ENCODE measurements around the gene TCF7L2. TPM values are rescaled to one million over a fixed set of nuclear protein-coding genes. Genes with fewer than 3 reads are reported as not detected.

The TCF7L2 gene
- total RNA-seq, 1 donor from 2014 or later = 18.7 TPM

DNA sequence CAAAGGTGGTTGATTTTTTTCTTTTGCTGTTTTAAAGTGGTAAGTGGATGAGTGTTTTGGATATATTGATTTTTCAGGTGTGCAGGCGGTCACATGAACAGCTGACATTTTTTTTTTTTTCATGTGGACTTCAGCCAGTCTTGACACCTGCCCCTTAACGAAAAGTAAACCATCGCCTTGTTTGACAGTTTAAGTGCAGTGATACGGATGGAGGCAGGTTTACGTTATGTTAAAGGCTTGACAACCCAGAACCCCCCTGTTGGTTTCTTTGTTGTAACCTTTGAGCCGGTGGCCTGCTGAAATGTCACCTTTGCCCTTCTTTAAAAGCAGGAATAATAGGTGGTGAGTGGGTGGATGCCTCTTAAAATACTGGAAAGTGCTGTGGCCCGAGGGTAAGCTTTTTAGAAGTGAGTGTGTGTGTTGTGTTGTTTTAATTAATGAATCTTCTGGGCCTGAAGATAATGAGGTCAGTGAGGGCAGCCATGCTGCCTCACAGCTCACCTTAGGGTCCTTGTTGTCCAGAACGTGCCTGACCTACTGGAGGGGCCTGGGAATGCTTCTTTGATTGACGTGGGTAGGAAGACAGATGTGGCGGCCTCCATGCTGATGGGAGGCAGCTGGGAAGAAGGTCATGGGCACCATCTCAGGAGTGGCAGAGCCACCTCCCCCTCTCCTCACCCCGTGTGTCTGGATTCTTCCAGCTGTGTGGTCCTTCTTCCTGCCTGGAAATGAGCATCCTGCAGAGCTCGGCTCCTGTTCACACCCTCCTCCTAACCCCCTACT lies 69.8 kb downstream of the TCF7L2 start:
- peak; percentile 40 for ATAC-seq

DNA sequence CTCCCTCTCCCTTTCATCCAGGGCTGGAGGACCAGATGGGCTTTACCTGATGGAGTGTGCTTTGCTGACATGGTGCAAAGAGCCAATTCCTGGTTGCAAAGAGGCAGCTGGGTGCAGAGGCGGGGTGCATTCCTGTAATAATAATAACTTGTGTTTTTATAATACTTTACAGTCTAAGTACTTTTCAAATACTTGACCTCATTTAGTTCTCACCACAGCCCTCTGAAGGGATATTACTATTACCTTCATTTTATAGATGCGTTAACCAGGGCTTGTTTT lies 70.4 kb downstream of the TCF7L2 start:
- DNase-seq (ENCODE audit: low spot score) (no peak), ATAC-seq (peak; percentile 1)

More for the DNA sequence above, 69.8 kb downstream of the TCF7L2 start:
- DNase-seq (ENCODE audit: low spot score) = peak; percentile 54

DNA sequence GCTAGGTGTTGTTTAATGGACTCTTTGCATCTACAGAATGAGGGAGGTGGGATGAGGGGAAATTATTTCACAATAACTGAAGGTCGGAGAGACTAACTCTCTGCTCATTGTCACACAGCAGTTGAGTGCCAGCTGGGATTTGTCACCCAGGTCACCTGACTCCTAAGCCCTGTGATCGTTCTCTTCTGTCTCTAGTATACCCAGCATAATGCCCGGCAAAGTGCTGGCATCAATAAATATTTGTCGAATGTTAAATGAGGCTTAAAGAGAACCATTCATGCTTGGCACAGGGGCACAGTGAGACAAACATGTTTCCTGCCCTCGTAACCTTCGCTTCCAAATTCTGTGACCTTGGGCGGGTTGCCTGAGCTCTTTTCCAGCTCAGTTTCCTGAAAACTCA lies 70.8 kb downstream of the TCF7L2 start:
- peak; percentile 85 for DNase-seq (ENCODE audit: low spot score)
- ATAC-seq = peak; percentile 66

DNA sequence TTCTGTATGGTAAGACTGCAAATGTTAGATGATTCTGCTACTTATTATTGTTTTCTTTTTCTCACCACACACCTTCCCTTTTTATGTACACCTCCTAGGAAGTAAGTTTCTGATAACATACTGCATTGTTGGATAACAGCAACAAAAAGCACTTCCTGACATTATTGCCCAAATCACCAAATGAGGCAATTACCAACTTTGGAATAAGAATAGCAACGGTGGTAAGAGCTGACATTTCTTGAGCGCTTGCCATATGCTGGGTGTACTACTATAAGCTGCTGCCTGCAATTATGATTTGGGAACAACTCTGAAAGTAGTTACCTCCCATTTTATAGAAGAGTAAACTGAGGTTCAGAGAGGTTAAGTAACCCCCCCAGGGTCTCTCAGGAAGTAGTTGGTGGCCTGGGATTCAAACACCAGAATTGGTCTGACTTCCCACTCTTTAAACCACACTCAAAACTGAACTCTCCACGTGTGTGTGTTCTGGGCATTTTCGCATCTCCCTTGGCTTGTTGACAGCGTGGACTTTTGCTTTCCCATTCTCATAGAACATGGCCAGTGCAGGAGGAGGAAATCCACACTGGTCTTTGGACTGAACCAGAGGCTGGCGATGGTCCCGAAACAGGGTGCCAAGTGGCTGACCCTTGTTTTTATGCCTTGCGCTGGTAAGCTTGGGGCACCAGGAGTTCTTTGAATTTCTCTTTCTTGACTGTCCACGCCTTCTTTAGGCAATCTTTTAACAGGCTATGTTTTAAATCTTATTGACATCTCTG lies 71.4 kb downstream of the TCF7L2 start:
- DNase-seq (ENCODE audit: low spot score) = peak; percentile 94

DNA sequence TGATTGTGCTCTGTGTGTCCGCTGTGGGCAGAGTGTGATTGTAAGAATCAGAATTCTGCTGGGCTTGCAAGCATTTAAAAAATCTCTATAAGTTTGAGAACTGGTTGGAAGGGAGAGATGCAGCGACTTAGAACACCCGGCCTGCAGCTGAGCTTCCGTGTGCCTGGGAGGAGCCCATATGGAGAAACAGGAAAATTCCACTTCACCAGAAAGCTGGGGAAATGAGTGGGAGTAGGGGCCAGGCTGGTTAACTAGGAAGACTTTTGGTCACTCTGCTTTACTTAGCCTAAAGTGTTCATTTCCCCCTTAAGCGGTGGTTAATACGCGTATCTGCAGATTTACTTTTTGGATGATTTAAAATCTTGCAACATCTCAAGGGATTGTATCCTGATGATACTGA lies 72.2 kb downstream of the TCF7L2 start:
- ATAC-seq = no peak
- no peak for DNase-seq (ENCODE audit: low spot score)

More for the DNA sequence above, 71.4 kb downstream of the TCF7L2 start:
- peak; percentile 66 for ATAC-seq

DNA sequence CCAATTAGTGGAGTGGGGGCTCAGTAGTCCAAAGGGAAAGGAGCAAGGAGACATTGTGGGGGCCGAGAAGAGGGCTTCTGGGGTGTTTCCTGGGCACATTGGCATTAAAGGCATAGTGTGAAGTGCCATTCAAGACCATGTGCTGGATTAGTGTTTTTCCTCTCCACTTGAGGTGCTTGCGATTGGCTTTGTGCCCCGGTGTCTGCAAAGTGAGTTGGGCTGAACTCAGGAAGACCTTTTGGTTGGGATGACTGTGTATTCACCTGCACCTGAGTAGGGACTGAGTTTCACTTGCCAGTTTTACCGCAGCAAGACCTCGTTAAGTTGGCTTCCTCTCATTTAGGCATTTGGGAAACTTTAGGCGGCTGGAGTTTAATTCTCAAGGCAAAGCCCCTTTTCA lies 73.0 kb downstream of the TCF7L2 start:
- peak; percentile 55 for DNase-seq (ENCODE audit: low spot score)

DNA sequence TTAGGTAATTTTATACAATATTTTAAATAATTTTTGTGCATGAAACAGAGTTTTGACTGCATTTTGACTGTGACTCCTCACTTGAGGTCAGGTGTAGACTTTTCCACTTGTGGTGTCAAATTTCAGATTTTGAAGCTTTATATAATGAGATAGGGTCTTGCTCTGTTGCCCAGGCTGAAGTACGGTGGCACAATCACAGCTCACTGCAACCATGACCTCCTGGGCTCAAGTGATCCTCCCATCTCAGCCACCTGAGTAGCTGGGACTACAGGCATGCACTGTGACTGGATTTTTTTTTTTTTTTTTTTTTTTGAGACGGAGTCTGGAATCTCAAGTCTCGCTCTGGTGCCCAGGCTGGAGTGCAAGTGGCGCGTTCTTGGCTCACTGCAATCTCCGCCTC lies 74.9 kb downstream of the TCF7L2 start:
- ATAC-seq = no peak
- no peak for DNase-seq (ENCODE audit: low spot score)

More for the DNA sequence above, 73.0 kb downstream of the TCF7L2 start:
- peak; percentile 16 for ATAC-seq

DNA sequence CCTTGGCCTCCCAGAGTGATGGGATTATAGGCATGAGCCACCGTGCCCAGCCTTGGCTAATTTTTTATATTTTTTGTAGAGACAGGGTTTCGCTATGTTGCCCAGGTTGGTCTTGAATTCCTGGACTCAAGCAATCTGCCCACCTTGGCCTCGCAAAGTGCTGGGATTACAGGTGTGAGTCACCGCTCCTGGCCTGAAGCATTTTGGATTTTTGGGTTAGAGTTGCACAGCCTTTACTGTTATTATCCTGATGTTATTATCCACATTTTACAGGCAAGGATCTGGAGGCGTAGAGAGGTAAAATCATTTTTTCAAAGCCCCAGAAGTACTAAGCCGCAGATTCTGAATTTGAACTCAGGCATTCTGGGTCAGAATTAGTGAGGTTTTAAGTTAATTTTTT lies 75.4 kb downstream of the TCF7L2 start:
- no peak for ATAC-seq

DNA sequence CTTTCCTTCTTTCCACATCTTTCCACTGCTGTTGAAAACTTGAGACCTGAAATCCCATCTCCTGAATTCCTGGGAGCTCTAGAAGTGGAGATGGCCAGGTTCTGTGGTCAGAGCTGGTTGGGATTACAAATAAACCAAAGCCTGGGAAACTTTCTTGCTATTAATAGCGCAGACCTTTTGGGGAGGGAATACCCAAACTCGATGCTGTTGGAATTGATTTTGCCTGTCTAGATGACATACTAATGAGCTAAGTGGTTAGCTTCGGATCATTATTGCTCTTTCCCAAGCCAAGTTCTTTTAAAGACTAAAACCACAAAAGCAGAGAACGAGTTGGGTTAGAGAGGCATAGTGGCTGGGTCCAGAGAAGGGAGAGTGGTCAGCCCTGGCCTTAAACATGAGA lies 76.6 kb downstream of the TCF7L2 start:
- ATAC-seq = no peak

More for the DNA sequence above, 75.4 kb downstream of the TCF7L2 start:
- no peak for DNase-seq (ENCODE audit: low spot score)

DNA sequence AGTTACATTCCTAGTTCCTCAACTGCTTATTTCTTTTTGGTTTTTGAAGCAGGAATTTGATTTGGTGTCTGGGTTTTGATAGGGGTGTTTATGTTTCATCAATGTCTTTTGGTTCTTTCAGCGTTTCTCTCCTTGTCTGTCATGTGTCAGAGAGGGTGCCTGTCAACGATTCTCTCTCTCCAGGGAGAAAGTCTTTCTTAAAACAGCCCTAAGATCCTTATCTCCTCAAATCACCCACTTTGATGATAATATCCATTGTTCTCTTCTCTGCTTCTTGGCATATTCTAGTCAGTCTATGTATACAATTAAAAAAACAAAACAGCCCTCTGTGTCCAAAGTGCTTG lies 77.2 kb downstream of the TCF7L2 start:
- no peak for DNase-seq (ENCODE audit: low spot score)
- ATAC-seq = no peak

More for the DNA sequence above, 76.6 kb downstream of the TCF7L2 start:
- DNase-seq (ENCODE audit: low spot score) = no peak

DNA sequence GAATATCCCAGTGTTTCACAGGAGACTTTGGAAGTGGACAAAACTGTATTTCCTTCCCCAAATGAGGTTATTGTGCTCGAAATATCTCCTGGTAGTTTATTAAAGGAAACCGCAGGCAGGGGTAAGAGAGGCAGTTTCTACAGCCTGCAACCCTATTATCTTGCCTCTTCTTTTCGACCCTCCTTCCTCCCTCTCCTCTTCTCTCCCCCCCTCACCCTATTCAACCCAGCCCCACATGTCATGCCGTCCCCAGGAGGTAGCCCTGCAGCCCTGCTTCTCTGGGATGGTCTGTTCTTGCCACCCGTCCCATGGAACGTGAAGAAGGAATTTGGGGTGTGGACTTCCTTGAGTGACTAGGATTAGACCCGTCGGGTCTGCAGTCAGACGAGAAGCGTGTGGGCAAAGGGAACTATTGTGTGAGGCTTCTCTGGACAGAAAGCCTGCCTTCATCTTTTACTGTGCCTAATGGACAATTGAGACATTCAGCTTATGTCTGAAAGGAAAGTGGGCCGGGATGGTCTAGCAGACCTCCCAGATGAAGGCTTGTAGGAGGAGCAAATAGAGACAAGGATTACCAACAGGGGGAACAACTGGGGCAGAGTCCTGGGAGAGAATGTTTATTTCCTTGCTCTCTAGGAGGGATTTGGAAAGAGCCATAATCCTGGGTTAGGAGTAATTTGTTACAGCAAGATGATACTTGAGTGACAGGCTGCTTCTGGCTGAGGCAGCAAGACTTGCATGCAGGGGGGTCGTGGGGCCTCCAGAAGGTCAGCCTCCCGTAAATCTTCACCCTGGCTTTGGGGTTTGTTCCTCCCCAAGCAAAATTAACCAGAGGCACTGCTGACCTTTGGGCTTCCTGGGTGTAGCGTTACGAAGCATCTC lies 77.8 kb downstream of the TCF7L2 start:
- no peak for DNase-seq (ENCODE audit: low spot score)
- no peak for ATAC-seq

DNA sequence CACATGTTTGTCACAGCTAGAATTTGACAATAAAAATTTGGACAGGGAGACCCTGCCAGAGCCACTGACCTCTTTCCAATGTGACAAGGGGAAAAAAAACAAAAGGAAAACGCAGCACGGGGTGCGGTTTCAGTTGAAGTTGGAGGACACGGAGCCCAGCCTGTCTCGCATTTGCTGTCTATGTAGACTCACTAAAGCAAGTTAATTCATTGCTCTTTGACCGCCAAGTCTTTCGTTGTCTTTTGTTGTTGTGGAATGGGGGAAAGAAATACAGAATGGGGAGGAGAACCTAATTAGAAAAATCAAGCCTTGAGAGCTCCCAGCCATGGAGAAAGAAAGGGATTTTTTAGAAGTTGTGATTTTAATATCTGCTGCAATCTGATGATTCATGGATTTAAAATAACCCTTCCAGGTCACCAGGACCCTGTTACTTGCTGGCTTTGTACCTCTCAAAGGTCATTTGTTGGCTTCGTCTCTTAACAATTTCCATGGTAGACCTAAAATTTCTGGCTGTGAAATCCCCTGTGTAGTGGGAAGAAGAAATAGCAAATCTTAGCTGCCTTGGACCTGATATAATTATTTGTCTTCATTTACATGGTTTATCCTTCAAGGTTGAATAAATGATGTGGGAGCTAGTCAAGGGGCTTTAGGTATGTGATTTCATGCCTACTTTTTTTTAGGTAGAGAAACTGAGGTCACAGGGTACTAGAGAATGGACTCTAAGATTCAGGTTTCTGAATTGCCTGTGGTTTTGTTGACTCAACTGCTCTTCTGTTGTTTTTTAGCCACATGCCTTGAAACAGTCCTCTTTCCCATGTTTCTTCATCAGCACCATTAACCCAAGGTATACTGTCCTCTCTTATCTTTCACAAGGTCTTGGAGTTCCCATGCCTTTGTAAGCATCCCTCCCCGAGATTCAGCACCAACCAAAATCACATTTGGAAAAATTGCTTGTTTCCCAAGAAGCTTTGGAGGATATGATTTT lies 78.7 kb downstream of the TCF7L2 start:
- no peak for ATAC-seq
- no peak for DNase-seq (ENCODE audit: low spot score)

DNA sequence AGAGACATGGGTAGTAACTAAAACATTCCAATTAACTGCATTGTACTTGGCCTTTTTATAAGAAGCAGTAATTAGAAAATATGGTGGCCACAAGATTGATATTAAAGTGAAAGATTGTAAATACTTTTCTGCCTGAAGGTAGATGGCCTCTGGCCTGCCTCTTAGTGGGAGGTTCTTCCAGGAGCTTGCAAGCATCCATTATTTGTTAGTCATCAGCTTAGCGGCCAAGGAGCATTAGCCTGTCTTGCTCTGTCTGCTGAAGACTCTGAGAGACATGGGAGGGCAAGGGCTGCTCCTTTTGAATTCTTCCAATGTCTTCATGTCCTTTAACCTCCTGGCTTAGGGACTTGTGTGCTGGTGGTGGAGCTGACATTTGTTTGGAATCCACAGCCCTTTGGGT lies 80.4 kb downstream of the TCF7L2 start:
- DNase-seq (ENCODE audit: low spot score) = no peak

DNA sequence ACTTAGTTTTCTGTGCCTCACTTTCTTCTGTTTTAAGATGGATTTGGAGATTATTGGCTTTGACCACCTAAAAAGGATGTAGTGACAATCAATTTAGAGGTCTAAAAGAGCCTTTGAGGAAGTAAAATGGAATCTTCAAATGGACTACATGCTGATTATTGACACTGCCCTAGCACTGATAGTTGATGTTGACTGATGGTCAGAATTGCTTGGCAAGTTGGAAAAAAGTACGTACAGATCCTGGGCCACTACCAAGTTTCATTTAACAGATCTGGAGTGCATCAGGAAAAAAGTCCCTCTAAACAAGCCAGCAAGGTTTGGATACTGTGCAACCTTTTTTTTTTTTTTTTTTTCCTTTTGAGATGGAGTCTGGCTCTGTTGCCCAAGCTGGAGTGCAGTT lies 81.1 kb downstream of the TCF7L2 start:
- peak; percentile 55 for ATAC-seq
- no peak for DNase-seq (ENCODE audit: low spot score)

More for the DNA sequence above, 80.4 kb downstream of the TCF7L2 start:
- ATAC-seq = no peak

DNA sequence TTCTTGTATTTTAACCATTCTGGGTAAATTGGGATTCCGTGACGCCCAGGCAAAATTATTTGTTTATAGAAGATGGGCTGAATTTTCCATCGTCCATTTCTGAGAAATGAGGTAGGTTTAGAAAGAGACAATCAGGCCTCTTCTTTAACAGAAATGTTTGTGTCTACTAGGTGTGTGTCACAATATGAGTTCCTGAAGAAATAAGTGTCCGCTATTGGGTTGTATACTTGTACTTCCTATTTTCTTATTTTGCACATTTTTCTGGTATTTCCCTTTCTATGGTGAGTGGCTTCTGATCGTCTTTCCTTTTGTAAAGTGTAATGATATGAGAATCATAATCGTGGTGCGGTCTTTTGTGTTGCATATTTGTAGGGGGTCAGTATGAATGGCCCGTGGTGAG lies 83.9 kb downstream of the TCF7L2 start:
- ATAC-seq (no peak), DNase-seq (ENCODE audit: low spot score) (no peak)

DNA sequence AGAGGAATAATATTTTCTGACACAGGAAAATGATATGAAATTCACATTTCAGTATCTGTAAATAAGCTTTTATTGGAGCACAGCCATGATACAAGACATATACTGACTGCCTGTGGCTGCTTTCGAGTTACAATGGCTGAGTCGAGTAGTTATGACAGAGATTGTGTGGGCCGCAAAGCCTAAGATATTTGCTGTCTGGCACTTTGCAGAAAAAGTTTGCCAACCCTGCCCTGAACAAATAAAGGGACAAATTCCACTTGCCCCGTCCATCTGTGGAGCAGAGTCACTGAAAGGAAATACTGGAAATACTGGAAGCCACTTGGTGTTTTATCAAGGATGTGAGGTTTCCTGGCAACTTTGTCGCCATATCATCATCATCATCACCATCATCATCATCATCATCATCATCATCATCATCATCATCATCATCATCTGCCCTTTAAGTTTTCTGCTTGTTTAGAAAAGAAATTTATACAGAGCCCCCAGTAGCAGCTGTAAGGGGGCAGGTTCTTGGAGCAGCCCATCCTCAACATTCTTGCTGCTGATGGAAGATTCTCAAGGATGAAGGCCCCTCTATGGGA lies 85.8 kb downstream of the TCF7L2 start:
- peak; percentile 73 for DNase-seq (ENCODE audit: low spot score)
- peak; percentile 86 for ATAC-seq

DNA sequence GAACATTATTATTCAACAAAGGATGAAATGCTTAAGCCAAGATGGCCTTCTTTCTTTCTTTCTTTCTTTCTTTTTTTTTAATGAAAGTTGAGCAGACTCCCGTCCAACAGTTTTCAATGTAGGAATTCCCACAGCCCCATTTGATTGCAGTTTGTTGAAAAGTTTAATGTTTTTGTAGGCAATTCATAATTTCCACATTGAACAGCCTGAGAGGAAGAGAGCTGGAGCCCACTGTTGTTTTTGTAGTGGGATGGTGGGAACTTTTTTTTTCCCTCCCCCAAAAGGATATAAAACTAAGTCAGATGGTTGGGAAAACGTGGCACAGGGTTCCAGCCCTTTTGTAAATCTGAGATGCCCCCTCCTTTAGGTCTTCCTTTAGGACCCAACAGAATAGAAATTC lies 86.6 kb downstream of the TCF7L2 start:
- ATAC-seq = no peak
- DNase-seq (ENCODE audit: low spot score) = no peak

DNA sequence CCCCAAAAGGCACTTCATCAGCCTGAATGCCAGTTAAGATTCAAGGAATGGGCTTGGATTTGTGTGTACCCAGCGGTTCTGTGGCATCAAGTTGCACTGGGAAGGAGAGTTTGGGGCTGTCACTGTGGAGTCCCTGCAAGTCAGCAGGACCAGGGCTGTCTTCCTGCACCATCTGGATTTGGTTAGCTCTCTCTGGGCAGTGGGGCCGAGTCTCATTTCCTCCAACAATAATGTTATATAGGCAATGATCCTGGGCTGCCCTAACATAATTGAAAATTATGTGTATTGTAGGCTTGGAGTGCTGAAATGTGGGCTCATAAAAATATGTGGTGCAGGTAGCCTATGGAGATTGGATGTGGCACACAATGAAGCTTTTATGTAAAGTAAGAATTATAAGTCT lies 87.2 kb downstream of the TCF7L2 start:
- ATAC-seq = no peak
- no peak for DNase-seq (ENCODE audit: low spot score)

DNA sequence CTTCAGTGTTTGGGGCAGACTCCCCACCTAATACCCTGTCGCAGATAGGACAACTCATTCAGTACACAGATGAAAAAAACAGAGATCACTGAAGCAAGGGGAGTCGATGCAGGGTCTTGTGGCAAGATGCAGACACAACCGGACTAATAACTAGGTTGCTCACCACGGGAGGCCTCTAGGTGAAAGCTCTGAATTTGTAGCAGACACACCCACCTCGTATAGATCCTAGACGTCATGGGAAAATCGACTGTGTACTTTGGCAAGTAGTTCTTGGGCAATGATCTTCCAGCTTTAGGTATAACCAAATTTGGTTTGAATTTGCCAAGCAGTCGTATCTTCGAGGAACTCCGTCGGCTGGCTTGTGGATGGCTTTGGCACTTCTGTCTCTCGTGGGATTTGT lies 88.1 kb downstream of the TCF7L2 start:
- ATAC-seq = no peak
- no peak for DNase-seq (ENCODE audit: low spot score)

DNA sequence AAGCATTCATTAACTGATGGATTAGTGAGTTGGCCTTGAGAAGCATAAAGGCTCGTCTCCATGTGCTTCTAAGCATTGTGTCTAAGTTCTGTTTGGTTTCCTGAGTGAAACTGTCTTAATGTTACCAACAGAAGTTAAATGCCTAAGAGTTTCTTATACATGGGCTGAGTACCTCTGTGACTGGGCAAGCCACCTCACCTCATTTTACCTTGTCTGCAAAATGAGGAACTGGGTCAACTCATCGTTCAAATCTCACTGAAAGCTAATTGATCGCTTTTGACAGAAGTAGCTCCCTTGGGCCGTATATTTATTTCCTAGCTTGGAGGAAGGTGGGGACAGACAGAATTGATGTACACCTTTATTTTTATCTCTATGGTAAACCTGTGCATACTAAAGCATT lies 88.9 kb downstream of the TCF7L2 start:
- DNase-seq (ENCODE audit: low spot score) (no peak), ATAC-seq (no peak)

Data from left lobe of liver (tissue), 2 donors.